Measurements from ENCODE around the gene HDAC4.

DNA sequence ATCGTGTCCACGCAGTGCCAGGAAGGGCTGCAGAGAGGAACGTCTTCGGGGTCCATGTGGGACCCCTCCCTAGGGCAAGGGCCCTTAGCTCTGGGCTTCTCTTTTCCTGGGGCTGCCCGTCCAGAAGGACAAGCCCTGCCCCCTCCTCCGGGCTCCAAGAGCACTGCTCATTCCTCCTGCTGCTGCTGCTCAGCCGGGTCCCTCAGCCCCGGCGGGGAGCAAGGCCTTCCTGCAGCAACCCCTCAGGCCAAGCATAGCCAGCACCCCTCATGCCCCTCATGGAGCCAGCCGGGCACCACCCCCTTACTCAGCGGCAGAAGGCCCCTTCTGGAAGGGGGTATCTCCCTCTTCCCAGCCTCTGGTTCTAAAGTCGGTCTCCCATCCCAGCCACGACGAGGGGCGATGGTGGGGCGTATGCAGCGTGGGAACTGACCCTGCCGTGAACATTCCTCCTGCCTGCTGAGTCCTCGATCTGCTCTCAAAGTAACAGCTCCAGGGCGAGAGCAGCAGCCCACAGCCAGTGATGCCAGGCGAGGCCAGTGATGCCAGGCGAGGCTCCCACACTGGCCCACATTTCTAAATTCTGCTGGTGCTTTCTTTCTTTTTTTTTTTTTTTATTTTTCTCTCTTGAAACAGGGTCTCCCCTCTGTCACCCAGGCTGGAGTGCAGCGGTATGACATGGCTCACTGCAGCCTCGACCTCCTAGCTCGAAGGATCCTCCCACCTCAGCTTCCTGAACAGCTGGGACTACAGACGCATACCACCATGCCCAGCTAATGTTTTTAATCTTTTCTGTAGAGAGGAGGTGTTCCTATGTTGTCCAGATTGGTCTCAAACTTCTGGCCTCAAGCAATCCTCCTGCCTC is 99.7 kb downstream of the HDAC4 start:
- TF ChIP-seq CTCF (conservative IDR thresholded peaks at IDR 0.05) (no peak), EZH2 (IDR thresholded peaks at IDR 0.05; ENCODE audit: low read depth) (no peak)
